ENCODE results near the gene CHCHD5. TPM values are rescaled to one million over a fixed set of nuclear protein-coding genes. Genes with fewer than 3 reads are reported as not detected.

The CHCHD5 gene
- polyA plus RNA-seq, 3 donors = 37.1 to 77.3 (median 56.2) TPM

- H3K27ac Mint-ChIP-seq = peak overlapping the region in 1 of 7 donors; percentile 99
- intact Hi-C loops (cut with micrococcal nuclease) = loop anchor here in 1 of 2 donors (2.0 to 5.0 kb wide), 2 partner anchors 43 to 284 kb away; partner anchors contain the start of genes CHCHD5 and ZC3H8
Measured at GRCh38 chr2:112541315-112542122, 42.9 kb upstream of the CHCHD5 start.

More at GRCh38 chr2:112541315-112542122, 42.9 kb upstream of the CHCHD5 start:
- DNase-seq = peak; percentile 46 to 59 (median 48)
- H3K9me3 Mint-ChIP-seq = peaks cover 0 to 1% (median 0%) of the 10 kb centered on the region in 7 donors
- under 1% methylated on average over 24 of the region's 34 CpGs for WGBS (ENCODE audit: insufficient coverage)
- no peak for TF ChIP-seq CTCF (IDR thresholded peaks at IDR 0.05)
- Histone ChIP-seq H3K36me3 (replicated peaks in 1 of 2; ENCODE audit: control insufficient read depth in 1 of 2, insufficient read depth in 2 of 2, low read length in 2 of 2) (peaks cover 0 to 5% of the 10 kb centered on the region in 2 donors), H4K20me1 (ENCODE audit: insufficient read depth, low read length) (no peaks in the 10 kb centered on the region), H3K4me2 (replicated peaks; ENCODE audit: extremely low read depth, low read length, poor library complexity, severe bottlenecking) (peak overlapping the region; percentile 94), H3K9me3 (replicated peaks in 1 of 2; ENCODE audit: control insufficient read depth in 1 of 2, insufficient read depth in 1 of 2, low read length in 2 of 2) (no peaks in the 10 kb centered on the region), H3K4me3 (replicated peaks in 1 of 3; ENCODE audit: low read depth in 2 of 3, low read length in 3 of 3) (peak overlapping the region; percentile 60 to 95 (median 94)), H3K4me1 (ENCODE audit: control insufficient read depth in 1 of 2, insufficient read depth in 2 of 2, low read length in 2 of 2) (peaks cover 21 to 27% of the 10 kb centered on the region in 2 donors), H2AFZ (ENCODE audit: insufficient read depth, low read depth, low read length, poor library complexity, severe bottlenecking) (peak overlapping the region; percentile 97), H3K79me2 (ENCODE audit: insufficient read depth, low read length) (peaks cover 41% of the 10 kb centered on the region), H3K27ac (ENCODE audit: low read depth in 1 of 2, low read length in 2 of 2) (peak overlapping the region; percentile 93 to 95), H3K27me3 (ENCODE audit: control insufficient read depth in 2 of 2, insufficient read depth in 2 of 2, low read length in 2 of 2) (no peaks in the 10 kb centered on the region), H3K9ac (ENCODE audit: insufficient read depth, low read length, poor library complexity, severe bottlenecking) (peak overlapping the region; percentile 82)
- peaks cover 10% of the 10 kb centered on the region for H3K4me1 Mint-ChIP-seq
- peaks cover 0 to 4% (median 0%) of the 10 kb centered on the region in 3 donors for H3K27me3 Mint-ChIP-seq (ENCODE audit: low read depth in 3 of 3)
- H3K36me3 Mint-ChIP-seq = peaks cover 7 to 14% of the 10 kb centered on the region in 2 donors
- no peak overlapping the region for H3K4me3 Mint-ChIP-seq

All from CD14-positive monocyte (primary cell).